ENCODE measurements around the gene DEAF1.
"Not testable (repeated sequence)": the region's sequence is repeated elsewhere in the genome, so short reads cannot be mapped to it uniquely, and the experiment has no call there.

The DEAF1 gene

DNA sequence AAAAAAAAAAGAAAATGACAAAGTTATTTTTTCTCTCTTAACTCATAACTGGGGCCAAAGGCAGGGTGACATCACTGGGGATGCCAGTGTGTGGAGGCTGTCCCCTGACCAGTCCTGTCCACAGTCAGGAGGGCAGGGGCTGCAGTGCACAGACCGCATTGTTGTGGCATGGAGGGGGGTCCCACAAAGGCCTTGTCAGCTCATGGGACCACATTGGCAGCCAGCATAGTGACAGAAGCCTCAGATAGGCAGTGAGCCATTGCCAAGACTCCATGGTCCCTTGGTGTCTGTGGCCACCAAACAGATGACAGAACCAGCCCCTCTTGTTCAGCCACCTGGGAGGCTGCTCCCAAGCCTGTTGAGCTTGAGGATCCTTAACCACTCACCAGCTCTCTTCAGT lies 4.7 kb upstream of the DEAF1 start:
- no peak for DNase-seq

GRCh38 chr11:699116-699508 lies 4.1 kb upstream of the DEAF1 start:
- no peak for DNase-seq

DNA sequence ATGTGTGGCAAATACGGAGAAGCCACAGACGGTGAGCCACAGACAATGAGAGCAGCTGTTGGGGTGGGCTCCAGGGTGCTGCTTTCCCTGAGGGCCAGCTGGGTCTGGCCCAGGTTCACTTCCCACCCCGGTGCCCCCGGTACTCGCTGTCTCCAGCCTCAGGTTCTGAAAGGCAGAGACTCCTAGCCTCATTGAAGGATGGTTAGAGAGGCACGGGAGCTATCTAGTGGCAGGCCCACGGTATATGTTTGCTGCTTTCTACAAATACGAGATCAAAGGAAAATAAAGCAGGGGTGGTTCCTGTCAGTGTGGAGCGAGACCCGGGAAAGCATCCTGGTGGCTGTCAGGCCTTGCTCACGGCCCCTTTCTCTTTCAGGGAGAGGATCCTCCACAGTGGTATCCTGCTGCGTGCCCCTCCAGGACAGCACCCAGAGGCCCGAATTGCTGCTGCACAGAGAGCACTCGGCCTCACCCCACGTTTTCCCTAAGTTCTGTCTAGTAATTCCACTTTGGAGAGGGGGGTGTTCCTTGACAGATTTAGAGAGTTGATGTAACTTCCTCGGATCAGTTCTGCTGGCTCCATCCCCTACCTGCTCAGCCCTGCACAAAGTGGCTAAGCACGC lies 3.6 kb upstream of the DEAF1 start:
- DNase-seq, result no peak

DNA sequence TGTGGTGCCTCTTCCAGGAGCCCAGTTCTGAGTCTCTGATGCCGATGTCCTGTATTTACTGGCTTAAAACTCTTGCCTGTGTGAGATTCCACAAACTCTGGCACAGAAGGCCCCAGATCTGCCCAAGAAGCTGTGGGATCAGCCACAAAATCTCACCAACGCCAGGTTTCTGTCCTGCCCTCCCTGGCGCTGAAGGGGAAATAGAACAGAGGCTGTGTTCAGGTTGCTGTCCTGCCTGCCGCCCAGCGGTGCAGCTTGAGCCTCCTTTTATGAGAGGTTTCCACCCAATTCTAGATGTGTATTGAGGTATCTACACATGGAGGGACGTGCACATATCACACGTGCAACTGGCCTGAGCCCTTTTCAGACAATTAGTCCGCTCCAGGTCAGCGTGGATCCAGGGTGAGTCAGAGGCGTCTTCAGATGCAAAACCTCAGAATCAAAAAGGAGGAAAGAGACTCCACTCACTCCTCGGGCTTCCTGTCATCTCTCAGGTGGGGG lies 2.8 kb upstream of the DEAF1 start:
- no peak for DNase-seq

GRCh38 chr11:696955-697491 lies 2.0 kb upstream of the DEAF1 start:
- no peak for DNase-seq

- DNase-seq, result peak; percentile 96
These were observed 671 bp upstream of the DEAF1 start, which contains the start of gene TMEM80 for GRCh38 chr11:695538-696248. Gene TMEM80 (plus strand): TSS chr11:695816. CDS start chr11:695828, 12 bp downstream.

GRCh38 chr11:695288-695537 lies 191 bp upstream of the DEAF1 start:
- DNase-seq, result no peak

DNA sequence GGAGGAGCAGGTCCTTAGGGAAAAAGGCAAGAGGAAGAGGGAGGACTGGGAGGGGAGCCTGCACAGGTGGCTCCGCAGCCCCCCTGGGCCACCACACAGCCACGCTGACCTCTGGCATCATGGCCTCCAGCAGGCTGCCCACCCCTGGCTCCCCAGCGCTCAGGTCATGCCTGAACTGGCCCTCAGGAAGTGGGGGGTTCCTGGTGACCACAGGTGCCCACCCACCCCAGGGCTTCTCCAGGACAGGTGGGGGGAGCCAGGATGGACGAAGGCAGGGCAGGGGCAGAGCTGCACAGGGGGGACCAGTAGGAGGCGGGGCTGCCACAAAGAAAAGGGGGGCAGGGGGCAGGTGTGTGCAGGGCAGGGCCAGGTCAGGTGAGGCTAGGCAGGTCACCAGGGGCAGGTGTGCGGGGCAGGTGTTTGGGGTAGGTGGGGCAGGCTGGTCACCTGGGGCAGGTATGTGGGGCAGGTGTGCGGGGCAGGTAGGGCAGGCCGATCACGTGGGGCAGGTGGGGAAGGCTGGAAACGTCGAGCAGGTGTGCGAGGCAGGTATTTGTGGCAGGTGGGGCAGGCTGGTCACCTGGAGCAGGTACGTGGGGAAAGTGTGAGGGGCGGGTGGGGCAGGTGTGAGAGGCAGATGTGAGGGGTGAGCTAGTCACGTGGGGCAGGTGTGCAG lies 997 bp downstream of the DEAF1 start:
- no peak for DNase-seq

- DNase-seq, result no peak
These were observed 1.6 kb downstream of the DEAF1 start for GRCh38 chr11:693415-693831.

GRCh38 chr11:692824-693414 lies 2.1 kb downstream of the DEAF1 start:
- DNase-seq, result peak; percentile 58

DNA sequence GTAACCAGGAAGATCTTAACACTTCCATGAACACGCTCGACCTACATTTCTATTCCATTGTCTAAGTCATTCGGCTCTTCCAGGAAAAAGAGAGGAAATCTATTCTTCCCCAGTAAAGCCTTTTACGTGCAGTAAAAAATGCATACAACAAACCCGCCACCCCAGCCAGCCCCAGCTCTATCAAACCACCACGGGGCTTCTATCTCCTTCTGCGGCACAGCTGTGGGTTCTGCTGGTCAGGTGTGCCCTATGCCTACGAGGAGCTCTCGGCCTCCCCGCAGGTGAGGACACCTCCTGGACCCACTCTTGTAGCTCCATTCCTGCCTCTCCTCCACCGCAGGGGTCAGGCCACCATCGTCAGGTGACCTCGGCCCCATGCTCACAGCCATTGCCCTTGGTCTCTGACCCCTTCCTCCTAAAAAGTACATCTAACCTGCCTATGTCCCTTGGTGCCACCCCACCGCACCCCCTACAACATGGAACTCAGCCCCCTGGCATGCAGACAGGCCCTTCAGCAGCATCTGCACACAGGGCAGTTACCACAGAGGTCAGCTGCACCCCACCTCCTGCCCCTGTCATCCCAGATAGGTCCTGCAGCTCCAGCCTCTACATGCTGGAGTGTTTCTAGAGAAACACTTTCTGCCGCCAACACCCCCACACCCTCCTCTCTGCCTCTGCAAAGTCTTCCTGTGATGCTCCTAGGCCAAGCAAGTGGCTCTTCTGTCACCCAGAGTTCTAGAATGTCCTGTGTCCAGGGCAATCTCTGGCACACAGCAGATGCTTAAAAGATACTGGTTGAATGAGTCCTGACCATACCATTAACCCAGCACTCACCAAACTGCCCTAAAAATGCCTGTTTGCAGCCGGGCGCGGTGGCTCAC lies 3.1 kb downstream of the DEAF1 start:
- DNase-seq, result no peak

DNA sequence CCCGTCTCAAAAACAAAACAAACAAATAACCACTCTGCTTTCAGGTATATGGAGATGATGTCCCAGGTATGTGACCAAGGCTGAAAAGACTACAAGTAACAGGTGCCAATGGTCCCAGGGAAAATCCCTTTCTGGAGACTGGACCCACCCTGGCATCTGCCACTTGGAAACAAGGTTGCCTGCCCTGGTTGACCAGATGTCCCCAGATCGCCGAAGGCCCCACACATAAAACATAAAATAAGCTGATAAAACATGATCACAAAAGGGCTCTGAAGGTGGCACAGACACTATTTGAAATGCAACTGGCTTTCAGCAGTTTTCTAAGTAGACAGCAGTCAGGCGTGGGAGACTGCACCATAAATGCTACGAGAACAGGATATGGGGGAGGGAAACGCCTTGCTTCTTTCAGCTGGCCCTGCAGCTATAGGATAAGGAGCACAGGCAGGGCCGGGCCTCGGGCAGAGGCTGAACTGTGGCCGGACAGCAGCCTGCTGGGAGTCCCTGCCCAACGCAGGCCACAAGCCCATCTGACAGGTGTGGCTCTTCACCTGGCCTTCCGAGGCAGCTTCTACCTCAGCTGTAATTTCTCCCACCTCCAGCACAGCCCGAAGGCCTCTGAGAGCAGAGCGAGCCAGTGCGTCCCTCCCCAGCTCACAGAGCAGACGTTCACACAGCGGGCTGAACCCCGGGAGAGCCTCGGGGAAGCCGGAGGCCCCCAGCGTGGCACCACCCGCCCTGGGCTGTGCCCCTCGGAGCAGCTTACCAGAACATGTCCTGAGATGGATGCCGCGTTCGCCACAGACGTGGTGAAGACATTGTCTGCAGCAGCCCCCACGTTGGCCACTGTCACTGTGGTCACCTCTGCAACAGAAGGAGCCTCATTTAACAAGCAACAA lies 4.0 kb downstream of the DEAF1 start:
- DNase-seq, result no peak

GRCh38 chr11:690244-690643 lies 4.8 kb downstream of the DEAF1 start:
- DNase-seq, result not testable (repeated sequence)

DNA sequence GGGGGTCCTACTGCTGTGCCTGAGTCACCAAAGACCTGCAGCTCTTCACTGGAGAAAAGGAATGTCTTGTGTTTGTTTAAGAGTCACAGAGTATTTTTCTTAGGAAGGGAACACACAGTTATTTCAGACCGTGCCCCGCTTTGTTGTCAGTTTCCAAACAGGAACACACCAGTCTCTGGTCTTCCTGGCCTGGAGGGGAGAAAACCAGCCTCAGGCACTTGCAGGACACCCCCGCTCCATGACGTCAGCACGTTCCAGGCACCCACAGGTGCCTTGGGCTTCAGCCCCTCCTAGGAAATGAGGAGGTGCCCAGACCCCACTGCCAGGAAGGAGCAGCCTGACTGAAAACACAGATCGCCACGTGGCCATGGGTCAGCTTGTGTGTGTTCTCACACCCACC lies 5.4 kb downstream of the DEAF1 start:
- no peak for DNase-seq

DNA sequence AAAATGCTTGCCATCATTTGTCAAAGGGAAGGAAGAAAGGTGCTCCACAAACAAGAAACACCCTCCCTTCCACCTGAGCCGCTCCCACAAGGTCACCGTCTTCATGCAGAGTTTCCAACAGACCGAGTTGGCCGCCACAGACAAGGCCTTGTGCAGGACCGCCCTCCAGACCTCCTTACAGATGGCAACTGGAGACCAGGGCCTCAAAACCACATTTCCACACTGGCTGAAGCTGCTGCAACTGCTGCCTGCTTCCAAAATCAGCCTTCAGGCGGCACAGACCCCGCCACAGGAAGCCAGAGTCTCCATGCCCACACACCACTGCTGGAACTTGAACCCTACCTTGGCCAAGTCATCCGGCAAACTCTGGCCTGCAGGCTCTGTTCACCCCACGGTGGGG lies 6.3 kb downstream of the DEAF1 start:
- no peak for DNase-seq

DNA sequence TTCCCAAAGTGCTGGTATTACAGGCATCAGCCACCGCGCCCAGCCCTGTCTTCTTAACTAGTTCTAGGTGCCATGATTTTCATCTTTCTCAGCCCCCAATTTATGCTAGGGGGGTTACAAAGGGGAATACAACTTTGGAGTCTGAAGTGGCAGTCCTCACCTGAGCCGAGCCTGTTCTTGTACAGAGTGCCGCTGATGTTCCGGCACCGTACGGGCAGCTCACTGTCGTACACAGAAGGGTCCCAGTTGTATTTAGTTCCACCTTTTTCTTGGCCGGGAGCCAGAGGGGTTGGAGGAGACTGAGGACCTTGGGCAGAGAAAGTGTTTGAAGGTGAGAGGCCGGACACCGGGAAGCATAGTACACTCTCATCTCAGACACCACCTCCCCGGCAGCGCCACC lies 7.3 kb downstream of the DEAF1 start:
- no peak for DNase-seq

DNA sequence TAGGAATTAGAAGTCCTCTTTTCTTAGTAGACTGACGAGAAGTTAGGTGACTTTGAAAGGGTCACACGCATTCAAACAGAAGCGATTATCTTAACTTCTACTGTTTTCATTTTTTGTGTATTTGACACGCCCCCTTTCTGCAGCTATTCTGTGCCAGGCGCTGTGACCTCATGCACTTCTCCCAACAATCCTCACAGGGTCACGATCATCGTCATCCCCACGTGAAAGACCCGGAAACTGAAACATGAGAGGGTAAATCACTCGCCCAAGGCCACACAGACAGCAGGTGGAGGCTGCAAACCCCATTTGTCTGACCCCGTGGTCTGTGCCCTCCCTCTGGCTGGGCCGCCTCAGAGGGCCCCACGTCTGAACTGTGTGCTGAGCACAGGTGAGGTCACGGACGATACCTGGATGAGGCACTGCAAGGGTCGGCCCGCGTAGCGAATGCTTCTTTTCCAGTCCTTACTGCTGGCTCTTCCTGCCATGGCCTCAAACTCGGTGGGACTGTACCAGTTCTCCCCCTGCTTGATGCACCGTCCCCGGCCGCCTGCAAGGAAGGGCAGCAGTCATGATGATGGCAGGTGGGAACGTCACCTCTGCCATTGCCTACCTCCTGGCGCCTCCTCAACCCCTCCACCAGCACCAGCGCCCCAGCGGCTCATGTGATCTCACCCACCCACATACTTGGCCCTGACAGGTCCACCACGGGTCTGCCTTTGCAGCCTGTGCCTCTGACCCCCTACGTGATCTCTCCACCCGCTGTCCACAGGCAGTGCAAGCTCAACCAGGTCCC lies 8.4 kb downstream of the DEAF1 start:
- DNase-seq, result no peak

- no peak for DNase-seq
These were observed 14.1 kb downstream of the DEAF1 start for GRCh38 chr11:680970-681369.

GRCh38 chr11:680476-680875 lies 14.5 kb downstream of the DEAF1 start:
- no peak for DNase-seq

All from activated CD4-positive, alpha-beta T cell treated with anti-CD3 and anti-CD28 coated beads, Interleukin-2, amount 50 U/mL, for 1 hour (primary cell).